Activated T-cell treated with anti-CD3 and anti-CD28 coated beads, Interleukin-2, amount 50 U/mL, for 72 hours (primary cell): Measurements from ENCODE around the gene ATP23. TPM values are rescaled to one million over a fixed set of nuclear protein-coding genes. Genes with fewer than 3 reads are reported as not detected.

Experiments used
- ATAC-seq, 2 donors: fragments of 150-1000 bp; cut with Tn5 transposase; replicated peaks in 1 of 2; 2 replicates each; pipeline ENCODE4 v1.10.0; 2021; ENCODE audit warnings: moderate library complexity in 2 of 2, mild to moderate bottlenecking in 1 of 2
- DNase-seq, 2 donors: peaks; one replicate each; pipeline ENCODE4 v3.0.0; 2021 to 2022; ENCODE audit warnings: mixed read lengths in 1 of 2
- H3K27ac Mint-ChIP-seq: one replicate; pipeline ENCODE4 v1.8.0; 2022; ENCODE audit warnings: mild to moderate bottlenecking, moderate library complexity, mixed read lengths
- H3K27me3 Mint-ChIP-seq: one replicate; pipeline ENCODE4 v1.8.0; 2022; ENCODE audit warnings: low read depth, mixed read lengths
- H3K36me3 Mint-ChIP-seq, 2 donors: one replicate each; pipeline ENCODE4 v1.8.0; 2022; ENCODE audit warnings: mixed read lengths in 2 of 2, mild to moderate bottlenecking in 1 of 2; ENCODE audit not compliant: insufficient read depth in 2 of 2
- H3K4me1 Mint-ChIP-seq: one replicate; pipeline ENCODE4 v1.8.0; 2022; ENCODE audit warnings: low read depth, mixed read lengths
- H3K4me3 Mint-ChIP-seq, 2 donors: one replicate each; pipeline ENCODE4 v1.8.0; 2022; ENCODE audit warnings: mild to moderate bottlenecking in 2 of 2, mixed read lengths in 2 of 2, moderate library complexity in 2 of 2
- H3K9me3 Mint-ChIP-seq, 2 donors: one replicate each; pipeline ENCODE4 v1.8.0; 2022; ENCODE audit warnings: mixed read lengths in 2 of 2
- total RNA-seq, 2 donors: library from RNA; stranded (reverse); gene quantifications; one replicate each; pipeline ENCODE4 v1.2.3, GENCODE V29; 2022

The ATP23 gene
- total RNA-seq, 2 donors from 2014 or later: 23.5 to 26.3 TPM

- no peak overlapping the region for H3K4me3 Mint-ChIP-seq
- no peak overlapping the region for H3K27ac Mint-ChIP-seq
- no peaks in the 10 kb centered on the region for H3K27me3 Mint-ChIP-seq
- H3K36me3 Mint-ChIP-seq: peaks cover 3 to 5% of the 10 kb centered on the region in 2 donors
- H3K4me1 Mint-ChIP-seq: no peaks in the 10 kb centered on the region
- no peak for DNase-seq
- ATAC-seq: no peak
- peaks cover 22 to 24% of the 10 kb centered on the region in 2 donors for H3K9me3 Mint-ChIP-seq
Observed at GRCh38 chr12:57965766-57966165, 24.4 kb downstream of the ATP23 start.

DNA sequence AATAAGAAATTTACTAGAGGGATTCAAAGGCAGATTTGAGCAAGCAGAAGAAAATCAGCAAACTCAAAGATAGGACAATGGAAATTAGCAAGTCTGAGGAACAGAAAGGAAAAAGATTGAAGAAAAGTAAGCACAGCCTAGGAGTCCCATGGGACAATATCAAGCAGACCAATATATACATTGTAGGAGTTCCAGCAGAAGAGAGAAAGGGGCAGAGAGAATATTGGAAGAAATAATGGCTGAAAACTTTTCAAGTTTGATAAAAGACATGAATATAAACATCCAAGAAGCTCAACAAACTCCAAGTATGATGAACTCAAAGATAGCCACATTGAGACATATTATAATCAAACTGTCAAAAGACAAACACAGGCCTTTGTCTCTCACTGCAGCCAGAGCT, 25.2 kb downstream of the ATP23 start:
- DNase-seq (no peak), ATAC-seq (no peak)
- Mint-ChIP-seq H3K4me1 (no peaks in the 10 kb centered on the region), H3K9me3 (peaks cover 17 to 22% of the 10 kb centered on the region in 2 donors), H3K4me3 (no peak overlapping the region), H3K27me3 (no peaks in the 10 kb centered on the region), H3K36me3 (peaks cover 0 to 5% of the 10 kb centered on the region in 2 donors), H3K27ac (no peak overlapping the region)

DNA sequence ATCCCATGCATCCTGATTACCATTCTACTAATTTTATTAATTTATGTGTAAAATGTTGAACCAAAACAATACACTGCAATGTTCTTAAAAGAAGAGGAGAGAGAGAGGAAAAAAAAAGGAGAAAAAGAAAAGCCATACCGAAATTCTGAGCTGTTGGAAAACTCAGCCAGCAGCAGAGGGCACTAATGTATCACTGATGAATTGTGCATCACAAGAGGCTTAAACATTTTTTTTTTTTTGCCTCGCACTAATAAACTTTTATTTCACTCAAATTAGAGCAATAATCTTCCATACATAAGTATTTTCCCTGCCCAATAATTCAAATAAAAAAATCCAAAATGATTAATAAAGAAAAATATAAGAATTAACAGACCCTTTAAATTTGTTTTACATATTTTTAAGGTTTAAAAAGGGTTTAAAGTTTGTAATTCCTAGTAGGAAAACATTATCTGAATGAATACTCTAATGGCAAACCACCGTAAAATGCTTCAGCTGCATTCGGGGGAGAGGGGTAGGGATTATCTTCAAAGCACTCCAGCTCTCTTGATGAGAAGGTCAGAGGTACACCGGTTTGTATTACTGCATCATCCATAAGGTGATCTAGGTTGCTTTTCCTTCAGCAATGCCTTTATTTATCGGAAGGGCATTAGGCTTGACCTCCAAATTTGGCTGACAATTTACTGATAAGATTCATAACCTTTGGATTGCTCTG, 41.9 kb downstream of the ATP23 start:
- Mint-ChIP-seq H3K9me3 (peaks cover 0 to 4% of the 10 kb centered on the region in 2 donors), H3K4me3 (no peak overlapping the region), H3K27ac (no peak overlapping the region), H3K27me3 (peaks cover 6% of the 10 kb centered on the region), H3K36me3 (no peaks in the 10 kb centered on the region), H3K4me1 (no peaks in the 10 kb centered on the region)
- DNase-seq (peak; percentile 21), ATAC-seq (no peak)

DNA sequence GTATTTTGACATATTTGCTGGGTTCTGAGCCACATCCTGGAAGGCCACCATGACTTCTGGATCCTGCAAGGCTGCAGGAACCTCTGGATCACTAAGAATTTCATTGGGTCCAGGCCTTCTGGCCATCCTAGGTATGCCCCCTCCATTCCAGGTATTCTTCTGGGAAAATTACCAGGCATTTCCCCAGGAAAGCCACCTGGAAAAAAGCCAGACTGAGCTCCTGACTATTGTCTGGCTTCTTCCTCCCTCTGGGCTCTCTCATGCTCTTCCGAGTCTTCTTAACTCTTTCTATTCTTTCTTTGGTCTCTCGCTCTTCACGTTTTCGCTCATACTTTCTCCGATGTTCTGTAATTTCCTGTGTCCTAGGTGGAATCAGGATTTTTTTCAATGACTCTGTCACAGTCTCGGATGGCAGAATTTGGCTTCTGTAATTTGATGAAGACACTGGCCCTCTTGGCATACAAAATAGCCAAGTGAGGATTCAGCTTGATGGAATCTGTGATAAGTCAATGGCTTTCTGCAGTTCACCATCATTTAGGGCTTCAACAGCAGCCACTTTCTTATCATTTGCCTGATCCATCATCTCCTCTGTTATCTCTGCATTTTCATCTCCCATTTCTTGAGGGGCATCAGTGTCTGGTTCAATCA, 42.6 kb downstream of the ATP23 start:
- DNase-seq (no peak), ATAC-seq (no peak)
- H3K4me3 Mint-ChIP-seq: no peak overlapping the region
- H3K27ac Mint-ChIP-seq: no peak overlapping the region
- H3K4me1 Mint-ChIP-seq: no peaks in the 10 kb centered on the region
- H3K36me3 Mint-ChIP-seq: no peaks in the 10 kb centered on the region
- H3K27me3 Mint-ChIP-seq: peaks cover 8% of the 10 kb centered on the region
- peaks cover 0 to 4% of the 10 kb centered on the region in 2 donors for H3K9me3 Mint-ChIP-seq

- no peak overlapping the region for H3K4me3 Mint-ChIP-seq
- no peak overlapping the region for H3K27ac Mint-ChIP-seq
- no peaks in the 10 kb centered on the region for H3K4me1 Mint-ChIP-seq
- peaks cover 0 to 4% of the 10 kb centered on the region in 2 donors for H3K9me3 Mint-ChIP-seq
- ATAC-seq: no peak
- no peaks in the 10 kb centered on the region for H3K36me3 Mint-ChIP-seq
- DNase-seq: no peak
- peaks cover 12% of the 10 kb centered on the region for H3K27me3 Mint-ChIP-seq
Observed at GRCh38 chr12:57984629-57985151, 43.3 kb downstream of the ATP23 start.

GRCh38 chr12:57985685-57986084, 44.3 kb downstream of the ATP23 start:
- Mint-ChIP-seq H3K4me1 (no peaks in the 10 kb centered on the region), H3K4me3 (no peak overlapping the region), H3K9me3 (no peaks in the 10 kb centered on the region), H3K36me3 (no peaks in the 10 kb centered on the region), H3K27ac (no peak overlapping the region), H3K27me3 (peaks cover 12% of the 10 kb centered on the region)
- ATAC-seq: no peak
- DNase-seq: no peak

GRCh38 chr12:57989838-57990237, 48.5 kb downstream of the ATP23 start:
- no peak overlapping the region for H3K27ac Mint-ChIP-seq
- DNase-seq (no peak), ATAC-seq (no peak)
- no peaks in the 10 kb centered on the region for H3K4me1 Mint-ChIP-seq
- peaks cover 6% of the 10 kb centered on the region for H3K27me3 Mint-ChIP-seq
- H3K9me3 Mint-ChIP-seq: peaks cover 0 to 5% of the 10 kb centered on the region in 2 donors
- no peaks in the 10 kb centered on the region for H3K36me3 Mint-ChIP-seq
- no peak overlapping the region for H3K4me3 Mint-ChIP-seq

GRCh38 chr12:57990241-57990883, 49.0 kb downstream of the ATP23 start:
- no peaks in the 10 kb centered on the region for H3K4me1 Mint-ChIP-seq
- DNase-seq (no peak), ATAC-seq (no peak)

GRCh38 chr12:57992001-57992400, 50.6 kb downstream of the ATP23 start:
- H3K27ac Mint-ChIP-seq: no peak overlapping the region
- H3K4me3 Mint-ChIP-seq: no peak overlapping the region
- peaks cover 0 to 10% of the 10 kb centered on the region in 2 donors for H3K9me3 Mint-ChIP-seq
- H3K27me3 Mint-ChIP-seq: peaks cover 6% of the 10 kb centered on the region
- peaks cover 2 to 4% of the 10 kb centered on the region in 2 donors for H3K36me3 Mint-ChIP-seq
- ATAC-seq: no peak
- no peaks in the 10 kb centered on the region for H3K4me1 Mint-ChIP-seq
- DNase-seq: no peak

More at GRCh38 chr12:57990241-57990883, 49.0 kb downstream of the ATP23 start:
- Mint-ChIP-seq H3K36me3 (no peaks in the 10 kb centered on the region), H3K27me3 (peaks cover 6% of the 10 kb centered on the region), H3K9me3 (peaks cover 0 to 5% of the 10 kb centered on the region in 2 donors), H3K27ac (no peak overlapping the region), H3K4me3 (no peak overlapping the region)

DNA sequence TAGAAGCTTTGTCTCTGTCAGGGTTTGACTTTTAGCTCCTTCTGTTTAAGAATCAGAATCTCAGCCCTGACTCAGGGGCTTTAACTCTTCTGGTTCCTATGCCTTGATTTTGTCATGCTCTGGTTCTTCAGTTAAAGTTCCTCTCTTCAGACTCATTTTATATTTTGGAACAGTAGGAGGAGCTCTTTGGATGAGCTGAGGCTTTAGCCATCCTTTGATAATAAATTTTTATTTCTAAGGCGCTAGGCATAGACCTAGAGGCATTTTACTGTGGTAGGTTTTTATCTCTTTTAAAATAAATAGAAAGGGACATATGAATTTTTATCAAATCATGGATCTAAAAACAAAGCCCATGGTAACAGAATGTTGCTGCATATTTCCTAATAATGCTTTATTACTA, 51.7 kb downstream of the ATP23 start:
- ATAC-seq: no peak
- no peak overlapping the region for H3K4me3 Mint-ChIP-seq
- no peak overlapping the region for H3K27ac Mint-ChIP-seq
- H3K27me3 Mint-ChIP-seq: peaks cover 6% of the 10 kb centered on the region
- peaks cover 4% of the 10 kb centered on the region in 2 donors for H3K36me3 Mint-ChIP-seq
- no peaks in the 10 kb centered on the region for H3K4me1 Mint-ChIP-seq
- H3K9me3 Mint-ChIP-seq: peaks cover 0 to 10% of the 10 kb centered on the region in 2 donors
- no peak for DNase-seq

- DNase-seq: no peak
- Mint-ChIP-seq H3K9me3 (peaks cover 0 to 10% of the 10 kb centered on the region in 2 donors), H3K4me3 (no peak overlapping the region), H3K27me3 (peaks cover 6% of the 10 kb centered on the region), H3K4me1 (no peaks in the 10 kb centered on the region), H3K36me3 (peaks cover 4% of the 10 kb centered on the region in 2 donors), H3K27ac (no peak overlapping the region)
- ATAC-seq: no peak
Observed at GRCh38 chr12:57993834-57994233, 52.5 kb downstream of the ATP23 start.

- no peak for DNase-seq
- H3K9me3 Mint-ChIP-seq: peaks cover 9 to 13% of the 10 kb centered on the region in 2 donors
- no peak overlapping the region for H3K27ac Mint-ChIP-seq
- no peak overlapping the region for H3K4me3 Mint-ChIP-seq
- H3K27me3 Mint-ChIP-seq: no peaks in the 10 kb centered on the region
- peaks cover 10 to 12% of the 10 kb centered on the region in 2 donors for H3K36me3 Mint-ChIP-seq
- H3K4me1 Mint-ChIP-seq: no peaks in the 10 kb centered on the region
- no peak for ATAC-seq
Observed at GRCh38 chr12:57996520-57996919, 55.2 kb downstream of the ATP23 start.

DNA sequence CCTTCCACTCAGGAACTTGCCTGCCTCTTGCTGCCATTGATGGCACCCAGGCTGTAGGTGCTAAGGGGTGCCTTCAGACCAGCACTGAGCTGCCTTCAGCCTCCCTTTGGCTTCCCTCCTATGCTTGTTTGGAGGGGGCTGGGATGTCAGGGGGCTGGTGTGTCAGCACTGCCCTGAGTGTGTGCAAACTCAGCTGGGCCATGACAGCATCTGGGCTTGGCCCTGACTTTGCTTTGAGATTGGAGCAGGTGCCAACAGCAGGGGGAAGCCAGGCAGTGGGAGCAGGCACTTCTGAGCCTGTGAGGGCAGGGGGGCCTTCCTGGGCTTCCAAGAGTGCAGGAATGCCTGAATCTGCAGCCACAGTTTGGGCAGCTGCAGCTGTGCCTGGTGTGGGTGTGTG, 56.9 kb downstream of the ATP23 start:
- Mint-ChIP-seq H3K4me3 (no peak overlapping the region), H3K36me3 (peaks cover 12 to 14% of the 10 kb centered on the region in 2 donors), H3K9me3 (peaks cover 9 to 17% of the 10 kb centered on the region in 2 donors), H3K27ac (no peak overlapping the region), H3K27me3 (no peaks in the 10 kb centered on the region), H3K4me1 (no peaks in the 10 kb centered on the region)
- ATAC-seq (no peak), DNase-seq (no peak)
